Activated CD4-positive, alpha-beta T cell treated with anti-CD3 and anti-CD28 coated beads, Interleukin-2, amount 50 U/mL, for 24 hours (primary cell): ENCODE measurements around the gene HACD2.

Experiments
- DNase-seq, 2 donors: peaks; one replicate each; pipeline ENCODE4 v3.0.0-alpha.2; 2020; ENCODE audit warnings: low read depth in 1 of 2, low spot score in 1 of 2

The HACD2 gene, protein sequence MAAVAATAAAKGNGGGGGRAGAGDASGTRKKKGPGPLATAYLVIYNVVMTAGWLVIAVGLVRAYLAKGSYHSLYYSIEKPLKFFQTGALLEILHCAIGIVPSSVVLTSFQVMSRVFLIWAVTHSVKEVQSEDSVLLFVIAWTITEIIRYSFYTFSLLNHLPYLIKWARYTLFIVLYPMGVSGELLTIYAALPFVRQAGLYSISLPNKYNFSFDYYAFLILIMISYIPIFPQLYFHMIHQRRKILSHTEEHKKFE

DNA sequence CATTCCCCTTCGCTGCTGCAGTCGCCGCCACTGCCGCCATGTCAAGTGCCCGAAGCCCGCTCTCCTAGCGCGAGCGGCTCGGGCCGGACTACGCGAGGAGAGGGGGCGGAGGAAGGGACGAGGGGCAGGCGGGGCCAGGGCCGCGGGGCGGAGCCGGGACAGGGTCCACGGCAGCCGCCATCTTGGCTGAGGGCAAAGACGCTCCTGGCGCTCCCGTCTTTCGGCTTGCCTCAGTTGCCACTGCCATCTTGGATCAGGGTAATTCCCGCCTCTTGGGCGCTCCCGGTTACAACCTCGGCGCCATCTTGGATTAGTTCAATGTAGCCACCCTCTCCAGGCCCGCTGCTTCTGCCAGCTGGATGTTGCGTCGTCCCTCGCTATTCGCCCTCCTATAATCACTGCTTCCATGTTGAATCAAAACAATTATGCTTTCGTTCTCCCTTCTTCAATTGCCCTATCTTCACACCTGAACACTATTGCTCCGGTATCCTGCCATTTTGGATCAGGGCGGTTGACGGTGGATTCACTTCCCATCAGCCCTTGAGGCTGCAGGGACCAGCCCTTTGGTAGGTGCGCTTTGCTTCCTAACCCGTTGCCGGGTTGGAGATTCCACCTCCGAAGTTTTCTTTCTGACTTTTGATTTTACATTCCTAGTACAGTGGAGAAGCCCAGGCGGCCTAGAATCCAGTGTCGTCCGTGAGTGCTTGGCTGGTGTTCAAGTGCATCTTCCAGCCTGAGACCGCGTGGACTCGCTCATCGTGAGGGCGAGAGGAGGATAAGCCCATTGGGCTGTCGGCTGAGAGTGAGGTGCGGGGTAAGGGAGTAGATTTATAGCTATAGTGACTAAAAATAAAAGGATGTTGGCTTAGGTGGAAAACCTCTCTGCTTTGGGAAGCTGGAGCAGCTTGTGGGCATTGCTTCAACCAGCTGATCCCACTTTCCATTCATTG, at the start of gene HACD2:
TSS of gene HACD2 (minus strand) at position 66 of the 950 bp plus-strand sequence. CDS start at position 40, 26 bp downstream.
- peak; percentile 80 to 94 for DNase-seq

DNA sequence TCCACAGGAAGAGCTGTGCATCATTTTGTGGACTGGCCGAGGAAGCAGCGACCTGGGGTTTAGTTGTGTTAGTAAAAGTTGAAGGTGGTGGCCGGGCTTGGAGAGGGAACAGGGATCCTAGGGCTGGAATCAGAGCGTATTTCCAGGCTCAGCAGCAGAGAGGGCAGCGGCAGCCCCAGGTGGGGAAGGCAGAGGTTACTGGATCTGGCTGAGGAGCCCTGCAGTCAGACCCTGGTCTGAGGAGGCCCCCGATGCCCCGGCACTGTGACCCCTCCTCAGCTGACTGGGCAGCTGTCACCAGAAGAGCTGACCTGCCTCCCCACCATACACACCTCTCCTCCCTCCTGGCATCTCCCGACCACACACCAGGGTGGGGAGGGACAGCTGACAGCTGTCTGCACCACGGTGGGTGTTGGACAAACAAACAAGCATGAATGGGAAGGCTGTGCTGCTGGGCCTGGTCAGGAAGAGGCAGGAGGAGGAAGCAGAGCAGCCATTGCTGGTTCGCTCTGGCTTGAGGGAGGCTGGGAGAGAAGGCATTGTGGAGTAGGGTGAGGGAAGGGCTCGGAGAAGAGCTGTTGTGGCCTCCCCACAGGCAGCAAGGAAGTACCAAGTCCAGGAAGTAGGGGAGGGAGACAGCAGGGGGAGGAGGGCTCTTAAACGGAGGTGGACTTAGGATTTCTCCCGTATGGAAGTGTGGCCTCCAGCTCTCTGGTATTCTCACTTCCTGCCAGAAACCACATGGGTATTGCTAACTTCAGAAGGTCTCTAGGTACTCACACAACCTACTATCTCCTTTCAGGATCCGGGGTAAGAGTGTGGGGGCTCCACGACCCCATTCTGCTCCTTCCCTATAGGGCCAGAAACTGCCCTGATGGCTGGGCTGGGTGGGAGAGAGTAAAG, 49.5 kb upstream of the HACD2 start:
- DNase-seq = no peak

DNA sequence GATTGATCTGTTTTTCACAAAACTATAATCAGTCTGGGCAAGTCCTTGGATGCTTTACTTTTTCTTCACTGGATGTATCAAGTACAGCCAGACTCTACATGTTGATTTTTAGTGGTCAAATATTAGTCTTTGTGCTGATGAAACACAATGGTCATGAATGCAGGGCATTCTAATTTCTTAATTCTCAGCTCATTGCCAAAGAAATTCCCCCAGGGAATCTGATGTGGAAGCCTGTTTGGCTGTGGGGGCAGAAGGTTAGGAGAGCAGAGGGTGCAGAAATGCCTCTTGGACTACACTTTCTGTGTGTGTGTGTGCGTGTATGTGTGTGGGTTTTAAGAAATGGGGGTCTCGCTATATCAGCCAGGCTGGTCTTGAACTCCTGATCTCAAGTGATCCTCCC, 48.7 kb upstream of the HACD2 start:
- no peak for DNase-seq

- DNase-seq = no peak
Observed at GRCh38 chr3:123632161-123632655, 47.4 kb upstream of the HACD2 start.

DNA sequence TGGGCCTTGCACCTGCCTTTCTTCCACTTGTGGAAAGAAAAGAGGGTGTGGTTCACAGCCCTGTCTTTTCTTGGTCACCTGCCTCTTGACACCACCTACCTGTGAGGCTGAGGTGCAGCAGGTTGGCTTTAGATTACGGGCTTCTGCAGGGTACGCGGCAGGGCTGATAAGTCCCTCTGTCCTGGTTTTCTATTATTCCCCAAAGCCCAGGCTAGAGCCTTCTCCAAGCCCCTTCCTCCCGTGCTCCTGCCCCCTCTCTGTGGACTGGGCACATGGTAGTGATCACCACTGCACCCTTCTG, 44.8 kb upstream of the HACD2 start:
- no peak for DNase-seq

DNA sequence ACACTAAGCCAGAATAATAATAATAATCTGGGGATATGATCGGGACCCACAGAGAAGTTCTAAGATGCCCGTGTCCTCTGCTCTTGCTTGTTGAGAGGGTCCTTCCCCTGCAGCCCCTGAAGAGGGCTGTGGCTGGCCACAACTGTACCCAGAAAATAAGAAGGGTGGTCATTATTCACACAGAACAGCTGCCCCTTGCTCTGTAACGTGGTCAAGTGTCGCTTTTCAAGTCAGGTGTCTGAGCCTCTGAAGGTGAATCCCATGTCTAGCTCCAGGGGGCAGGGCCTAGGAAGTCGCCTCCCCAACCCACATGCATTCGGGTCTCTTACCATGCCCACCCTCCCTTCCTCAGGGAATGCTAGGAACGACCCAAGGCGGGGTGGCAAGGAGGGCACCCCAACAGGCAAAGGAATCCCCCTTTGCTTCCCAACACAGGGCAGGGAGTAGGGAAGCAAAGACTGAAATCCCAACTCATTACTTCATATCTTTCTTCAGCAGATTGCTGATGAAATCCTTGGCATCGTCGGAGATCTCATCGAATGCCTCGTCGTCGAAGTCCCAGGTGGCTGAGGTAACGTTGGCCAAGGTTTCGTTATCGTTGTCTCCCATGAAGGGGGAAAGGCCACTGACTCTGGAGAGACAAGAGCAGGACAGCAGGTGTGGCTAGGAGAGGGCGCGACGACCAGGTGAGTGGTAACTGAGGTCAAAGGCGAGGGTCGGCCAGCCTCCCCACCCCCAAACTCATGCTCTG, 44.3 kb upstream of the HACD2 start:
- no peak for DNase-seq

GRCh38 chr3:123627673-123628670, 43.1 kb upstream of the HACD2 start:
- no peak for DNase-seq

GRCh38 chr3:123626881-123627280, 42.0 kb upstream of the HACD2 start:
- DNase-seq = no peak

DNA sequence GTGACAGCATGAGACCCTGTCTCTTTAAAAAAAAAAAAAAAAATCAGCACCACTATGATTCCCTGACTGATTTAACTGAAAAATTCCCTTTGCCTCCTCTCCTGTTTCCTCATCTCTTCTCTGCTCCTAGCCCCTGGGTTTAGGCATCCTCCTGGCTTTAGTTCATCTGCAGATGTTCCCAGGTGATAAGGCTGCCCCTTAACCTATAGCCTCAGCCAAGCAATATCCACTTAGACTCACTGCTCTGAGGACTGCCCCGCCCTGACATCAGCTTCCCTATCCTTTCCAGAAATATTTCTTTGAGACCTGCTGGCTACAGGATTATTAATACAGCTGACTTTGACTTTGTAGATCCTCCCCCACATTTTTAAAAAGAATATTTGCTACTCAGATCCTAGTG, 39.4 kb upstream of the HACD2 start:
- DNase-seq = no peak

DNA sequence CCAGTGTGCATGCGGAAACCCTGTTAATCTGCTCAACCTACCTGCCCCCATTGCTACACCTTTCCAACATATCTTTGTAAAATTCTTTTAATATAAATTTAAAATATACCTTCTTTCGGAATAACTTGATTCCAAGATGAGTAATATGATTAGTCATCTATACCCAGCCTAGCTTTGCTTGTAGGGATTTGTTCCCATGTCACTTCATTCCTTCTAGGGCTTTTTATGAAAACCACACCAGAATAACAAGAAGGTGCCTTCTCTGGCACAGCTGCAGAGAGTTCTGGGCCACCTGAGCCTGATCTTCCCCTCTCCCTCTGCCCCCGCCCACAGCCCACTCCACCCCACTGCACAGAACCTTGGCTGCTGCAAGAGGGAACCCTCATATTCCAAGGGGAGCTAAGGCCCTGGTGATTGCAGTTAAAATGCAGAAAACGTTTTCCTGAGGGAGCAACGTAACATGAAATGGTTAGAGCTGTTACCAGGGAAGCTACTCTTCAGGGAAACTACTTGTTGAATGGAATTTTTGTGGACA, 38.6 kb upstream of the HACD2 start:
- no peak for DNase-seq

GRCh38 chr3:123622766-123623165, 37.9 kb upstream of the HACD2 start:
- no peak for DNase-seq

DNA sequence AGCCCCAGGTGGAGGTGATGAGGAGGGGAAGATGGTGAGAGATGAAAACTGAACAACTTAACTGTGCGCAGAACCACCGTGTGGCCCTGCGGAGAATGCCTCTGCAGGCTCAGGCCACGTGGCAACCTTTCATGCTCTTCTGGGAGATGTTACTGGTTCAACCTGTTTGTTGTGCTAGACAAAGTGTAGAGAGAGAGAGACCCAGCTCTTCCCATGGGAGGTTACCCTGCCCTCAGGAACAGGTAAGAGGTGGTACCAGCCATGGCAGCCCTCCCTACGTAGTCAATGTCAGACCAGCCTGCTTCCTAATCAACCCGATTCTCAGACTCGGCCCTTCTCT, 37.0 kb upstream of the HACD2 start:
- DNase-seq = no peak

GRCh38 chr3:123621186-123621849, 36.5 kb upstream of the HACD2 start:
- DNase-seq = no peak

- no peak for DNase-seq
Observed at GRCh38 chr3:123620343-123620742, 35.5 kb upstream of the HACD2 start.

GRCh38 chr3:123618768-123619484, 34.1 kb upstream of the HACD2 start:
- no peak for DNase-seq

GRCh38 chr3:123618076-123618708, 33.3 kb upstream of the HACD2 start:
- no peak for DNase-seq

DNA sequence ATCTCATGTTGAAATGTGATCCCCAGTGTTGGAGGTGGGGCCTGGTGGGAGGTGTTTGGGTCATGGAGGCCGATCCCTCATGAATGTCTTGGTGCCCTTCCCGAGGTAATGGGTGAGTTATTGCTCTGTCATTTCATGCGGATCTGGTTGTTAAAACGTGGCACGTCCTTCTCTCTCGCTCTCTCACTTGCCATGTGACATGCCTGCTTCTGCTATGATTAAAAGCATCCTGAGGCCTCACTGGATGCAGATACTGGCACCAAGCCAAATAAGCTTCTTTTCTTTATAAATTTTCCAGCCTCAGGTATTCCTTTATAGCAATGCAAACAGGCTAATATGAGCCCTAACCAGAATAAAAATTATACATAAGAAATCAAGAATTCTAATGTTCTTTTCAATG, 31.7 kb upstream of the HACD2 start:
- DNase-seq = no peak

- no peak for DNase-seq
Observed at GRCh38 chr3:123613543-123613942, 28.7 kb upstream of the HACD2 start.
